SU-DHL-6 (cell line): Measurements from ENCODE around the gene IFNA13.
"Not testable (repeated sequence)": the region's sequence is repeated elsewhere in the genome, so short reads cannot be mapped to it uniquely, and the experiment has no call there.

ENCODE experiments used
- CTCF ChIP-seq: fragments of 200-600 bp; sonication (generic); IDR thresholded peaks from one replicate; pipeline ENCODE4 v1.5.1; 2017; ENCODE audit warnings: antibody characterized with exemption, mild to moderate bottlenecking, low read length, moderate library complexity; ENCODE audit not compliant: insufficient read depth, poor library complexity, severe bottlenecking
- EZH2phosphoT487 ChIP-seq: fragments of 200-600 bp; sonication (generic), shearing (Covaris generic); conservative IDR thresholded peaks from 2 replicates; pipeline ENCODE4 v1.6.1; 2018; ENCODE audit warnings: mild to moderate bottlenecking, antibody characterized with exemption, low read length, moderate library complexity, mixed read lengths

GRCh38 chr9:21371467-21371866 lies 3.6 kb upstream of the IFNA13 start:
- TF ChIP-seq CTCF, EZH2phosphoT487: not testable (repeated sequence)
